Prostate gland (tissue), 2 donors: ENCODE results near the gene ACTR1B. TPM values are rescaled to one million over a fixed set of nuclear protein-coding genes. Genes with fewer than 3 reads are reported as not detected.

Source experiments
- DNase-seq: peaks from one replicate; pipeline ENCODE4 v3.0.0-alpha.2; 2019; ENCODE audit warnings: low spot score
- H3K27ac ChIP-seq, 2 donors: fragments of 200-600 bp; sonication (generic); 2 replicates each; pipeline ENCODE4 v1.5.1; 2017 to 2019
- H3K27me3 ChIP-seq: fragments of 200-600 bp; sonication (generic); replicated peaks from 2 replicates; pipeline ENCODE4 v1.5.1; 2019; ENCODE audit not compliant: insufficient read depth
- H3K36me3 ChIP-seq, 2 donors: fragments of 200-600 bp; sonication (generic); 1 replicate in 1 of 2; 2 replicates in 1 of 2; pipeline versions ENCODE4 v1.5.1 to v1.8.1; 2017 to 2019
- H3K4me1 ChIP-seq: fragments of 200-600 bp; sonication (generic); replicated peaks from 2 replicates; pipeline ENCODE4 v1.5.1; 2019
- H3K4me3 ChIP-seq, 2 donors: fragments of 200-600 bp; sonication (generic); 2 replicates each; pipeline ENCODE4 v1.5.1; 2017 to 2019
- H3K9me3 ChIP-seq: fragments of 200-600 bp; sonication (generic); 2 replicates; pipeline ENCODE4 v1.5.1; 2017
- POLR2A ChIP-seq: fragments of 450-650 bp; IDR thresholded peaks from one replicate; pipeline ENCODE4 v1.6.1; 2016; ENCODE audit warnings: antibody characterized with exemption, mild to moderate bottlenecking
- POLR2AphosphoS5 ChIP-seq: sonication (generic); formaldehyde crosslinking; IDR thresholded peaks from one replicate; pipeline ENCODE4 v1.6.1; 2017; ENCODE audit warnings: antibody characterized with exemption
- WGBS: methylation state at CpG from one replicate; pipeline ENCODE4 v1.1.5; 2018; 5-methylcytosine and 5-hydroxymethylcytosine counted together
- intact Hi-C: fragments of 100-400 bp; cut with DNase I; formaldehyde crosslinking; loops from one replicate; pipeline ENCODE4 v1.14.2; 2022
- total RNA-seq, 2 donors: library from RNA; depleted of rRNA; stranded (reverse); fragments of >200 nt; gene quantifications; one replicate each; pipeline ENCODE4 v1.1.0, GENCODE V29; 2016
- TF ChIP-seq, protein P1 (sequence below), 4 experiments: fragments of 200-600 bp in 2 of 4; fragments of 450-650 bp in 2 of 4; sonication (generic) in 2 of 4; IDR thresholded peaks; 1 replicate in 3 of 4; 2 replicates in 1 of 4; pipeline ENCODE4 v1.5.1; 2016 to 2019; ENCODE audit warnings: antibody characterized with exemption in 4 of 4, mild to moderate bottlenecking in 2 of 4, moderate library complexity in 2 of 4

Gene ACTR1B
- total RNA-seq, 2 donors from 2014 or later, result 80.5 to 102 TPM

DNA sequence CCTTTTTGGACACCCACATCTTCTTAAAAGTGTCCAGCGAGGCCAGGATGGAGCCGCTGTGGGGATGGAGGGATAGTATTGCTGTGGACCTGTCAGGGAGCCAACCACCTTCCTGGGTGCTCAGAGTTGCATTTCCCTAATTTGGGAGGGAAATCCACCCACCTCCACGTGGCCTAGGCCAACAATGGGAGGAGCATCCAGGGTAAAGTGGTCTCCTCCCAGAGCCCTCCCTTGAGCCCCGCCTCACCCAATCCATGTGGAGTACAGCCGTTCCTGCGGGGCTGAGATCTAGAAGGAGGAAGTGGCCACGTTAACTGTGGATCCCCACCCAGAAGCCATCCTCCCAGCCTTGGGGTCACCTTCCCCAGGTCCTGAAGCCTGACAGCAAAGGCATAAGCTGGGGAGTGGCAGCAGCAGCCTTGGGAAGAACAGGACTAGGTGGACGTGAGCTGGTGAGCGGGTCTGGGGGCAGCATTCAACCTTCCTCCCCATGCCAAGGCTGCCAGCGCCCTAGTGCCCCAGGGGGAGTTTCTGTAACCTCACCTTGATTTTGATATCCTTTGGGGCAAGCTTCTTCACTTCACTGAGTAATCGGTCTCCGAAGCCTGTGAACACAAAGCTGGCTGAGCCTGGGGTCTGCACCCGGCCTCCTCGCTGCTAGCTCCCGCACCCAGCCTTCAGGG lies 6.8 kb downstream of the ACTR1B start:
- H3K9me3 ChIP-seq, result no peaks in the 10 kb centered on the region
- whole genome bisulfite sequencing, result 81% methylated on average over 15 of the region's 15 CpGs
- H3K27me3 ChIP-seq, result no peaks in the 10 kb centered on the region
- DNase-seq, result no peak
- H3K36me3 ChIP-seq, result peaks cover 6 to 11% of the 10 kb centered on the region in 2 donors
- intact Hi-C loops, result no loop called here
- TF ChIP-seq POLR2AphosphoS5, result no peak
- no peak overlapping the region for H3K4me3 ChIP-seq
- H3K4me1 ChIP-seq, result peaks cover 9% of the 10 kb centered on the region
- no peak overlapping the region for H3K27ac ChIP-seq

DNA sequence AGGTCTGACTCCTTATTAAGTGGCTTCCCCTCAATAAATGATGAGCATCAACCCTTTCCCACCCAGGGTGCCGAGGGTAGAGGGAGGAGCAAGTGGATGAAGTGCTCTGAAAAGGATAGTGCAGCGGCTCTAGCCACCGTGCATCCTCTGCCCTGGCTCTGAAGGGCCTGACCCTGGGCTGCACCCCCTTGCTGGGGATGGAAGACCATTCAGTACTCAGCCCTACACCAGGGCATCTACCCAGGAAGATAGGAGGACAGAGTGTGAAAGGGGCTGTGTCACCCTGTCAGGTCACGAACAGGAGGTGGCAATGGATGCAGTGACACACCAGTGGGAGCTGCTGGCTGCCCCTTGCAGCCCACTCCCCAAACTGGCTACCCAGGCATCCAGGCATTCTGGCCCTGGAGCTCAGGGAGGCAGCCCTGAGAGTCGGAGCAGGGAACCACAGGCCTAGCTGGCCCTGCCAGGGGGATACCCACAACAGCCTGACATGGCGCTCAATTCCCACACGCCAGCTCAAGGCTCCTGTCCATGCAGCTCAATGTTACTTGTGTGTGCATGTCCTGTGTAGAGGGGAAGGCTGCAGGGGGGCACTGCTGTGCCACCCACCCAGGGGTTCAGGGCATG lies 7.6 kb downstream of the ACTR1B start:
- H3K27me3 ChIP-seq, result no peaks in the 10 kb centered on the region
- peaks cover 1% of the 10 kb centered on the region for H3K4me1 ChIP-seq
- TF ChIP-seq POLR2A, result no peak
- TF ChIP-seq, protein P1, sequence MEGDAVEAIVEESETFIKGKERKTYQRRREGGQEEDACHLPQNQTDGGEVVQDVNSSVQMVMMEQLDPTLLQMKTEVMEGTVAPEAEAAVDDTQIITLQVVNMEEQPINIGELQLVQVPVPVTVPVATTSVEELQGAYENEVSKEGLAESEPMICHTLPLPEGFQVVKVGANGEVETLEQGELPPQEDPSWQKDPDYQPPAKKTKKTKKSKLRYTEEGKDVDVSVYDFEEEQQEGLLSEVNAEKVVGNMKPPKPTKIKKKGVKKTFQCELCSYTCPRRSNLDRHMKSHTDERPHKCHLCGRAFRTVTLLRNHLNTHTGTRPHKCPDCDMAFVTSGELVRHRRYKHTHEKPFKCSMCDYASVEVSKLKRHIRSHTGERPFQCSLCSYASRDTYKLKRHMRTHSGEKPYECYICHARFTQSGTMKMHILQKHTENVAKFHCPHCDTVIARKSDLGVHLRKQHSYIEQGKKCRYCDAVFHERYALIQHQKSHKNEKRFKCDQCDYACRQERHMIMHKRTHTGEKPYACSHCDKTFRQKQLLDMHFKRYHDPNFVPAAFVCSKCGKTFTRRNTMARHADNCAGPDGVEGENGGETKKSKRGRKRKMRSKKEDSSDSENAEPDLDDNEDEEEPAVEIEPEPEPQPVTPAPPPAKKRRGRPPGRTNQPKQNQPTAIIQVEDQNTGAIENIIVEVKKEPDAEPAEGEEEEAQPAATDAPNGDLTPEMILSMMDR (IDR thresholded peaks at IDR 0.05), result no peak
- no peak for TF ChIP-seq POLR2AphosphoS5
- no peak overlapping the region for H3K27ac ChIP-seq
- no peak for DNase-seq
- no peaks in the 10 kb centered on the region for H3K9me3 ChIP-seq
- peaks cover 6 to 11% of the 10 kb centered on the region in 2 donors for H3K36me3 ChIP-seq
- intact Hi-C loops, result no loop called here
- WGBS, result 97% methylated on average over 7 of the region's 7 CpGs
- no peak overlapping the region for H3K4me3 ChIP-seq

DNA sequence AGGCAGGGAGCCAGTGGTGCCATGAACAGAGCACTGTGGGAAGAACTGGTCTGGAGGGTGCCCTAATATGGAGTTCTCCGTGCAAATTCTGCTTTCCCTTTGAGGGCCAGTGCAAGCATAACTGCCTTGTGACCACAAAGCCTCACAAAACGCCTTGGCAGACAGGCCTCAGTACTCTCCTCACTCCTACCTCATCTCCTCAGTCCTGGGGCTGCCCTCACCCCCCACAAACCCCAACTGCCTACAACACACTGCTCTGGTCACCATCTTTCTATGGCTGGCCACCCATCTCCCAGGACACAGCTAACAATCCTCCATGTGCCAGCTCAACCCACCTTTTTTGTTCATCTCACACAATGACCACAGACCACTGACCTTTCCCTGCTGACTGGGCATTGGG lies 9.1 kb downstream of the ACTR1B start:
- Histone ChIP-seq H3K27me3 (no peaks in the 10 kb centered on the region), H3K4me1 (no peaks in the 10 kb centered on the region), H3K4me3 (no peak overlapping the region), H3K36me3 (peaks cover 6 to 11% of the 10 kb centered on the region in 2 donors), H3K9me3 (no peaks in the 10 kb centered on the region), H3K27ac (no peak overlapping the region)
- 97% methylated on average over 2 of the region's 2 CpGs for WGBS
- intact Hi-C loops, result no loop called here
- TF ChIP-seq POLR2A (no peak), POLR2AphosphoS5 (no peak)
- TF ChIP-seq, protein P1 (IDR thresholded peaks at IDR 0.05), result no peak
- DNase-seq, result no peak

GRCh38 chr2:97654309-97654708 lies 9.5 kb downstream of the ACTR1B start:
- DNase-seq, result no peak
- WGBS, result 93% methylated on average over 5 of the region's 5 CpGs

DNA sequence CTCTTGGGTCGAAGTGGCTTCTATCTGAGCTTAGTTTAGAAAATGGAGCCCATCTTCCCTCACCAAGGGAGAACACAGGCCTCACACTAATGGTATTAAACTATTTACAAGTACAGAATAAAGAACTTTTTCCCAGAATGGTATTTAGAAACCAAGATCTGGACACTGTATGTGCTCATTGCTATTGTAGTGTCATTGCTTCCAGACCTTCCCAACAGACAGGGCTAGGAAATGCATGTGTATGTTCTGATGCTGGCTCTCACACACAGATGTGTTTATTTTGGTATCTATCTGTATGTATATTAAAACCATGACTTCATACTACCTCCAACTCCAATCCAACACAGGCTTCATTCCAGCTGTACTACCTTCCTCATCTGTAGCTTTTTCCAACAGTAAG lies 10.0 kb downstream of the ACTR1B start:
- WGBS, result 100% methylated on average over 1 of the region's 1 CpG
- no peaks in the 10 kb centered on the region for H3K27me3 ChIP-seq
- H3K27ac ChIP-seq, result no peak overlapping the region
- DNase-seq, result no peak
- no peaks in the 10 kb centered on the region for H3K9me3 ChIP-seq
- H3K4me3 ChIP-seq, result no peak overlapping the region
- peaks cover 5 to 11% of the 10 kb centered on the region in 2 donors for H3K36me3 ChIP-seq
- no peaks in the 10 kb centered on the region for H3K4me1 ChIP-seq
- intact Hi-C loops, result no loop called here
- no peak for TF ChIP-seq POLR2AphosphoS5
- TF ChIP-seq, protein P1 (IDR thresholded peaks at IDR 0.05), result no peak
- no peak for TF ChIP-seq POLR2A

More at GRCh38 chr2:97654309-97654708, 9.5 kb downstream of the ACTR1B start:
- peaks cover 6 to 11% of the 10 kb centered on the region in 2 donors for H3K36me3 ChIP-seq
- H3K9me3 ChIP-seq, result no peaks in the 10 kb centered on the region
- TF ChIP-seq POLR2A (no peak), POLR2AphosphoS5 (no peak)
- TF ChIP-seq, protein P1 (IDR thresholded peaks at IDR 0.05), result no peak
- H3K4me1 ChIP-seq, result no peaks in the 10 kb centered on the region
- intact Hi-C loops, result no loop called here
- no peaks in the 10 kb centered on the region for H3K27me3 ChIP-seq
- H3K27ac ChIP-seq, result no peak overlapping the region
- no peak overlapping the region for H3K4me3 ChIP-seq
